K562 (cell line): ENCODE data around the gene NSG2. TPM values are rescaled to one million over a fixed set of nuclear protein-coding genes. Genes with fewer than 3 reads are reported as not detected.

ENCODE experiments used
- ATAC-seq: fragments of 200-7000 bp; cut with Tn5 transposase; 3 replicates; pipeline ENCODE4 v1.9.1; 2020; ENCODE audit warnings: moderate library complexity
- BruUV-seq: library from RNA; stranded (reverse); fragments of 400-500 nt; replicated peaks from 2 replicates; lab custom pipeline; 2021; lab: Mats Ljungman, UMichigan
- CTCF ChIA-PET: fragments of 300-600 bp; formaldehyde crosslinking; extraction: SDS; loops from one replicate; lab custom pipeline; 2021; ENCODE audit warnings: low intra/inter-chr PET ratio; lab: Yijun Ruan, JAX
- POLR2A ChIA-PET: fragments of 300-600, 350-650 bp; sonication (Branson Sonifier 250); formaldehyde crosslinking; extraction: SDS; loops from one replicate; lab custom pipeline; 2021; ENCODE audit warnings: antibody characterized with exemption, inconsistent platforms; lab: Yijun Ruan, JAX
- DNase-seq, 4 experiments: peaks; one replicate each; pipeline versions ENCODE4 v3.0.0 to v3.0.0-alpha.2; 2011 to 2018; ENCODE audit warnings: low spot score in 3 of 4, mixed read lengths in 3 of 4; ENCODE audit errors: extremely low read depth in 1 of 4
- FAIRE-seq: peaks from 2 replicates; lab custom pipeline; 2011; peaks lifted over from hg19 to GRCh38; lab: Jason Lieb, UNC
- H2AFZ ChIP-seq: 2 replicates; pipeline ENCODE4 v1.6.0; 2011; ENCODE audit warnings: low read depth, low read length, control low read depth, inconsistent platforms
- H3K27ac ChIP-seq: fragments of 200-600 bp; 3 replicates; pipeline ENCODE4 v1.8.0; 2011; ENCODE audit warnings: low read depth, mild to moderate bottlenecking, control low read depth, inconsistent platforms, low read length, moderate library complexity, mixed read lengths; ENCODE audit errors: extremely low read depth
- H3K27me3 ChIP-seq, 2 experiments: fragments of 300-600 bp in 1 of 2; 2 replicates in 1 of 2; 3 replicates in 1 of 2; pipeline versions ENCODE4 v1.6.0 to v1.8.0; 2011; ENCODE audit warnings: inconsistent platforms in 2 of 2, low read length in 2 of 2, mild to moderate bottlenecking in 1 of 2, mixed read lengths in 1 of 2, moderate library complexity in 1 of 2; ENCODE audit not compliant: control insufficient read depth in 2 of 2, insufficient read depth in 2 of 2
- H3K36me3 ChIP-seq: fragments of 300-600 bp; 3 replicates; pipeline ENCODE4 v1.8.0; 2011; ENCODE audit warnings: mild to moderate bottlenecking, low read length, inconsistent platforms; ENCODE audit not compliant: control insufficient read depth, insufficient read depth
- H3K4me1 ChIP-seq, 2 experiments: fragments of 200-600 bp in 1 of 2; replicated peaks in 1 of 2; 2 replicates in 1 of 2; 3 replicates in 1 of 2; pipeline versions ENCODE4 v1.5.1 to v1.8.0; 2011; ENCODE audit warnings: inconsistent platforms in 2 of 2, low read length in 2 of 2, mild to moderate bottlenecking in 1 of 2, mixed read lengths in 1 of 2, moderate library complexity in 1 of 2; ENCODE audit not compliant: control insufficient read depth in 2 of 2, insufficient read depth in 2 of 2
- H3K4me2 ChIP-seq: 2 replicates; pipeline ENCODE4 v1.6.1; 2011; ENCODE audit warnings: low read length, control low read depth, inconsistent platforms, mixed read lengths; ENCODE audit not compliant: insufficient read depth
- H3K4me3 ChIP-seq: fragments of 200-600 bp; sonication (generic), shearing (Covaris generic); 2 replicates; pipeline ENCODE4 v1.5.1; 2016; ENCODE audit warnings: control low read depth, inconsistent platforms
- H3K79me2 ChIP-seq: fragments of 200-600 bp; 3 replicates; pipeline ENCODE4 v1.8.0; 2011; ENCODE audit warnings: low read length, inconsistent platforms; ENCODE audit not compliant: control insufficient read depth, insufficient read depth
- H3K9ac ChIP-seq, 2 experiments: 2 replicates each; pipeline versions ENCODE4 v1.6.0 to v1.6.1; 2011; ENCODE audit warnings: low read depth in 2 of 2, low read length in 2 of 2, control low read depth in 1 of 2, inconsistent platforms in 1 of 2, mild to moderate bottlenecking in 1 of 2, mixed read lengths in 1 of 2; ENCODE audit not compliant: insufficient read depth in 1 of 2
- H3K9me1 ChIP-seq: one replicate; pipeline ENCODE4 v1.6.0; 2011; ENCODE audit warnings: inconsistent platforms, mild to moderate bottlenecking, low read length, moderate library complexity; ENCODE audit not compliant: control insufficient read depth, insufficient read depth
- H3K9me3 ChIP-seq: replicated peaks from 2 replicates; pipeline ENCODE4 v1.5.1; 2011; ENCODE audit warnings: low read depth, low read length, inconsistent platforms; ENCODE audit not compliant: control insufficient read depth, insufficient read depth
- H4K20me1 ChIP-seq: replicated peaks from 2 replicates; pipeline ENCODE4 v1.6.1; 2011; ENCODE audit warnings: low read length, inconsistent platforms, mixed read lengths; ENCODE audit not compliant: control insufficient read depth, insufficient read depth
- BACH1 ChIP-seq: fragments of 200-800 bp; sonication (Bioruptor generic); IDR thresholded peaks from 2 replicates; pipeline ENCODE4 v1.6.1; 2016; ENCODE audit warnings: missing genetic modification characterization, missing compliant biosample characterization
- CAMTA2 ChIP-seq: fragments of 250-450 bp; sonication (Bioruptor Pico); conservative IDR thresholded peaks from 2 replicates; pipeline ENCODE4 v1.5.1; 2022
- HNRNPL ChIP-seq: fragments of 200-400 bp; formaldehyde crosslinking; IDR thresholded peaks from 2 replicates; pipeline ENCODE4 v1.6.1; 2017; ENCODE audit warnings: low read depth, mild to moderate bottlenecking, low read length
- LARP7 ChIP-seq: fragments of 450-650 bp; IDR thresholded peaks from 2 replicates; pipeline ENCODE4 v1.6.1; 2016
- SIN3A ChIP-seq, 2 experiments: fragments of 150-350 bp in 1 of 2; IDR thresholded peaks; 2 replicates each; pipeline ENCODE4 v1.6.1; 2011 to 2016; ENCODE audit warnings: borderline replicate concordance in 2 of 2, low read depth in 2 of 2, low read length in 2 of 2, mild to moderate bottlenecking in 2 of 2, moderate library complexity in 2 of 2; ENCODE audit not compliant: control insufficient read depth in 1 of 2
- SIN3B ChIP-seq: fragments of 450-650 bp; IDR thresholded peaks from 2 replicates; pipeline ENCODE4 v1.6.1; 2017; ENCODE audit warnings: low read depth, mild to moderate bottlenecking, moderate library complexity
- TAF15 ChIP-seq: fragments of 200-400 bp; formaldehyde crosslinking; IDR thresholded peaks from 2 replicates; pipeline ENCODE4 v1.6.1; 2017; ENCODE audit warnings: mild to moderate bottlenecking, low read depth, low read length, moderate library complexity
- U2AF2 ChIP-seq: fragments of 200-400 bp; formaldehyde crosslinking; optimal IDR thresholded peaks from 2 replicates; pipeline ENCODE3; 2017; ENCODE audit warnings: low read depth, mild to moderate bottlenecking, low read length
- XRCC3 ChIP-seq: fragments of 450-650 bp; IDR thresholded peaks from 2 replicates; pipeline ENCODE4 v1.6.1; 2017; ENCODE audit warnings: mild to moderate bottlenecking, moderate library complexity
- ZEB2 ChIP-seq: fragments of 450-650 bp; IDR thresholded peaks from 2 replicates; pipeline ENCODE4 v1.6.1; 2016
- ZNF133 ChIP-seq: fragments of 250-450 bp; sonication (Bioruptor Pico); IDR thresholded peaks from 2 replicates; pipeline ENCODE4 v1.4.0; 2020; ENCODE audit warnings: mild to moderate bottlenecking
- ZNF212 ChIP-seq: fragments of 450-650 bp; formaldehyde crosslinking; IDR thresholded peaks from 2 replicates; pipeline ENCODE4 v1.4.0; 2020; ENCODE audit warnings: mild to moderate bottlenecking
- ZNF217 ChIP-seq: sonication (generic); formaldehyde crosslinking; IDR thresholded peaks from 2 replicates; pipeline ENCODE4 v1.8.0; 2022; ENCODE audit warnings: mild to moderate bottlenecking, missing genetic modification reagents
- WGBS: fragments of 100-300 bp; shearing (Covaris generic); methylation state at CpG from one replicate; pipeline ENCODE4 v1.1.6; 2016; ENCODE audit warnings: low coverage, mixed read lengths; ENCODE audit not compliant: insufficient coverage; ENCODE audit errors: missing lambda C conversion rate; 5-methylcytosine and 5-hydroxymethylcytosine counted together
- in situ Hi-C: fragments of 300-500 bp; cut with MboI; formaldehyde crosslinking; loops from 4 replicates; pipeline ENCODE4 v1.15.0; 2018; ENCODE audit warnings: inconsistent platforms, mixed read lengths
- intact Hi-C: fragments of 100-400 bp; cut with micrococcal nuclease; formaldehyde crosslinking; loops from 2 replicates; pipeline ENCODE4 v1.14.2; 2022
- polyA plus RNA-seq, 8 experiments: library from polyadenylated mRNA; depleted of rRNA in 4 of 8; stranded (reverse) in 5 of 8; unstranded in 3 of 8; fragments of >200 nt; fragmentation: Nextera tagmentation in 2 of 8; fragmentation: Illumina TruSeq in 1 of 8; extraction: Ambion mirVana in 2 of 8; extraction: Trizol in 1 of 8; gene quantifications; 2 replicates each; pipeline versions ENCODE4 v1.2.1 to v1.2.3, GENCODE V29; 2011 to 2014; ENCODE audit warnings: inconsistent platforms in 1 of 8, missing spikeins in 1 of 8
- total RNA-seq, 7 experiments: library from RNA; depleted of rRNA in 6 of 7; stranded (reverse); fragments of >200 nt in 6 of 7; fragmentation: Illumina TruSeq in 2 of 7; extraction: Trizol in 2 of 7; gene quantifications; 2 replicates each; pipeline versions ENCODE4 v1.2.1 to v1.2.3, GENCODE V29; 2011 to 2021; ENCODE audit warnings: low replicate concordance in 1 of 7
- TF ChIP-seq, protein P1 (sequence below): fragments of 250-450 bp; sonication (Bioruptor Pico); IDR thresholded peaks from 2 replicates; pipeline ENCODE4 v1.4.0; 2020; ENCODE audit warnings: mild to moderate bottlenecking, moderate library complexity
- TF ChIP-seq, protein P2 (sequence below): fragments of 250-450 bp; sonication (Bioruptor Pico); IDR thresholded peaks from 2 replicates; pipeline ENCODE4 v1.8.0; 2022; ENCODE audit warnings: inconsistent platforms
- TF ChIP-seq, protein P3 (sequence below): sonication (generic); formaldehyde crosslinking; IDR thresholded peaks from 2 replicates; pipeline ENCODE4 v1.8.1; 2023; ENCODE audit warnings: mild to moderate bottlenecking, missing genetic modification reagents

NSG2 gene
- total and polyA plus RNA-seq, 9 of the 15 experiments (the other 6 are each of a cell fraction or from before 2014, with no cell fraction given), result not detected

DNA sequence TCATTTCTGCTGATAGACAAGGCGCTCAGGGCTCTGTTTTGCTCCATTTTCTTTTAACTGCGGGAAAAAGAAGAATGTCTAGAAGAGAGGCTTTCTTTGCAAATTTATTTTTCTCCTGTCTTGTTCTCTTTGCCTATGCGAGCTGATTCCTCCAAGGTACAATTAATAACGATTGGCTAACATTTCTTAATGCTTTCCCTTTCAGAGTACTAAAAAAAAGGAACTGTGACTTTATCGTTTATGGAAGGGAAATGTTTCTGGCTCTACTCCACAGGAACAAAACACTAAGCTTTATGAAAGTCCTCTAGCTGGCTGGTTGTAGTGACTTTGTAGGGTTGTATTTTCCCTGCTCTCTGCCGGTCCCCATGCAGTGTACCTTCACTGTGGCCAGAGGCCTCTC is 11.7 kb downstream of the NSG2 start (continued):
- TF ChIP-seq, protein P1, sequence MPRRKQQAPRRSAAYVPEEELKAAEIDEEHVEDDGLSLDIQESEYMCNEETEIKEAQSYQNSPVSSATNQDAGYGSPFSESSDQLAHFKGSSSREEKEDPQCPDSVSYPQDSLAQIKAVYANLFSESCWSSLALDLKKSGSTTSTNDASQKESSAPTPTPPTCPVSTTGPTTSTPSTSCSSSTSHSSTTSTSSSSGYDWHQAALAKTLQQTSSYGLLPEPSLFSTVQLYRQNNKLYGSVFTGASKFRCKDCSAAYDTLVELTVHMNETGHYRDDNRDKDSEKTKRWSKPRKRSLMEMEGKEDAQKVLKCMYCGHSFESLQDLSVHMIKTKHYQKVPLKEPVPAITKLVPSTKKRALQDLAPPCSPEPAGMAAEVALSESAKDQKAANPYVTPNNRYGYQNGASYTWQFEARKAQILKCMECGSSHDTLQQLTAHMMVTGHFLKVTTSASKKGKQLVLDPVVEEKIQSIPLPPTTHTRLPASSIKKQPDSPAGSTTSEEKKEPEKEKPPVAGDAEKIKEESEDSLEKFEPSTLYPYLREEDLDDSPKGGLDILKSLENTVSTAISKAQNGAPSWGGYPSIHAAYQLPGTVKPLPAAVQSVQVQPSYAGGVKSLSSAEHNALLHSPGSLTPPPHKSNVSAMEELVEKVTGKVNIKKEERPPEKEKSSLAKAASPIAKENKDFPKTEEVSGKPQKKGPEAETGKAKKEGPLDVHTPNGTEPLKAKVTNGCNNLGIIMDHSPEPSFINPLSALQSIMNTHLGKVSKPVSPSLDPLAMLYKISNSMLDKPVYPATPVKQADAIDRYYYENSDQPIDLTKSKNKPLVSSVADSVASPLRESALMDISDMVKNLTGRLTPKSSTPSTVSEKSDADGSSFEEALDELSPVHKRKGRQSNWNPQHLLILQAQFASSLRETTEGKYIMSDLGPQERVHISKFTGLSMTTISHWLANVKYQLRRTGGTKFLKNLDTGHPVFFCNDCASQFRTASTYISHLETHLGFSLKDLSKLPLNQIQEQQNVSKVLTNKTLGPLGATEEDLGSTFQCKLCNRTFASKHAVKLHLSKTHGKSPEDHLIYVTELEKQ, result no peak
- TF ChIP-seq TAF15, result no peak

DNA sequence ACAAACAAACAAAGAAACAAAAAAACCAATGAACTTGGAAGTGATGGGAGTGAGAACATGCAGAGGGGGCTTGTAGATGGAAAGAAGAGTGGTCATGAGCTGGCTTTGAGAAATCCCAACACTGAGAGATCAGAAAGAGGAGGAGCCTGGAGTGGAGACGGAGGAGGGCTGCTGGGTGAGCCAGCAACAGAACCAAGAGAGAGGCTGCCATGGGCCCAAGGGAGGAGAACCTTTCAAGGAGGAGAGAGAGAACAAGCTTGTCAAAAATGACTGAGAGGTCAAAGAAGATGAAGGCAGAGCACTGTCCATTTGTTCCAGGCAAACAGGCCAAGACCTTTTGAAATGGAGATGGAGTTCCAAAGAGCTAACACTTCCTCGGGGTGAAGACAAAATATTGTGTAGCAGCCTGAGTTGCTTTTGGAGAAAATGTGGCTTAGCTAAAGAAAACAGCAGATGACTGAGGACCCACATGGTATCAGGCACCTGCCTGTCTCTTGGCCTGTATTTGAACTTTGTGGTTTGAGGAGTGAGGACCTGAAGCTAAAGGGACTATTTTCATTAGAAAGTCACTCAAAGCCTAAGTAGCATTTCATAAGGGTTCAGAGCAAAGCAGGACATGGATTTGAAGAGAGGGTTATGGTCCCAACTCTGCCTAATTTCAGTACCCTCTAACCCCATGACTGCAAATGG is 13.1 kb downstream of the NSG2 start:
- in situ Hi-C loops, result no loop called here
- no peak overlapping the region for H3K27ac ChIP-seq
- no peak for FAIRE-seq
- H3K4me3 ChIP-seq, result no peak overlapping the region
- H3K27me3 ChIP-seq, result peaks cover 0 to 10% of the 10 kb centered on the region in 2 experiments; a peak in 3 of 5 replicates
- peaks cover 3% of the 10 kb centered on the region; the same call in 1 of the 2 replicates for H4K20me1 ChIP-seq
- H3K9me3 ChIP-seq, result no peaks in the 10 kb centered on the region
- BruUV-seq, result no TSS peak
- H2AFZ ChIP-seq, result no peak overlapping the region
- ATAC-seq, result no peak
- H3K4me2 ChIP-seq, result no peak overlapping the region
- intact Hi-C loops, result no loop called here
- no peak overlapping the region for H3K9ac ChIP-seq
- no peaks in the 10 kb centered on the region for H3K36me3 ChIP-seq
- CTCF ChIA-PET, result no interaction called here
- no peaks in the 10 kb centered on the region for H3K9me1 ChIP-seq
- 0% methylated on average over 2 of the region's 2 CpGs for WGBS
- DNase-seq, result no peak
- no peaks in the 10 kb centered on the region for H3K79me2 ChIP-seq
- POLR2A ChIA-PET, result interaction anchor here (0.5 to 1.1 kb wide), 5 partner anchors 19 to 977 kb away, joined by 3 read pairs; no protein-coding TSS in a partner anchor
- H3K4me1 ChIP-seq, result no peaks in the 10 kb centered on the region
- TF ChIP-seq ZEB2 (no peak), XRCC3 (no peak), ZNF217 (CRISPR knock-in tag) (no peak), LARP7 (no peak), BACH1 (tag) (no peak), ZNF133 (CRISPR knock-in tag) (no peak), HNRNPL (no peak), U2AF2 (no peak), SIN3B (no peak), SIN3A (IDR thresholded peaks at IDR 0.05; ENCODE audit: borderline replicate concordance in 2 of 2, control insufficient read depth in 1 of 2, low read depth in 2 of 2, low read length in 2 of 2) (no peak), CAMTA2 (CRISPR knock-in tag) (no peak), ZNF212 (CRISPR knock-in tag) (no peak)
- TF ChIP-seq, protein P2, sequence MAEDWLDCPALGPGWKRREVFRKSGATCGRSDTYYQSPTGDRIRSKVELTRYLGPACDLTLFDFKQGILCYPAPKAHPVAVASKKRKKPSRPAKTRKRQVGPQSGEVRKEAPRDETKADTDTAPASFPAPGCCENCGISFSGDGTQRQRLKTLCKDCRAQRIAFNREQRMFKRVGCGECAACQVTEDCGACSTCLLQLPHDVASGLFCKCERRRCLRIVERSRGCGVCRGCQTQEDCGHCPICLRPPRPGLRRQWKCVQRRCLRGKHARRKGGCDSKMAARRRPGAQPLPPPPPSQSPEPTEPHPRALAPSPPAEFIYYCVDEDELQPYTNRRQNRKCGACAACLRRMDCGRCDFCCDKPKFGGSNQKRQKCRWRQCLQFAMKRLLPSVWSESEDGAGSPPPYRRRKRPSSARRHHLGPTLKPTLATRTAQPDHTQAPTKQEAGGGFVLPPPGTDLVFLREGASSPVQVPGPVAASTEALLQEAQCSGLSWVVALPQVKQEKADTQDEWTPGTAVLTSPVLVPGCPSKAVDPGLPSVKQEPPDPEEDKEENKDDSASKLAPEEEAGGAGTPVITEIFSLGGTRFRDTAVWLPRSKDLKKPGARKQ (CRISPR knock-in tag), result no peak
- TF ChIP-seq, protein P3, sequence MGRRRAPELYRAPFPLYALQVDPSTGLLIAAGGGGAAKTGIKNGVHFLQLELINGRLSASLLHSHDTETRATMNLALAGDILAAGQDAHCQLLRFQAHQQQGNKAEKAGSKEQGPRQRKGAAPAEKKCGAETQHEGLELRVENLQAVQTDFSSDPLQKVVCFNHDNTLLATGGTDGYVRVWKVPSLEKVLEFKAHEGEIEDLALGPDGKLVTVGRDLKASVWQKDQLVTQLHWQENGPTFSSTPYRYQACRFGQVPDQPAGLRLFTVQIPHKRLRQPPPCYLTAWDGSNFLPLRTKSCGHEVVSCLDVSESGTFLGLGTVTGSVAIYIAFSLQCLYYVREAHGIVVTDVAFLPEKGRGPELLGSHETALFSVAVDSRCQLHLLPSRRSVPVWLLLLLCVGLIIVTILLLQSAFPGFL (CRISPR knock-in tag), result no peak
